Breast epithelium (tissue), 3 donors: ENCODE results near the gene RAB7A.

Source experiments
- CTCF ChIP-seq, 3 donors: fragments of 450-650 bp; IDR thresholded peaks; one replicate each; pipeline ENCODE4 v1.5.1; 2016 to 2017; ENCODE audit warnings: antibody characterized with exemption in 3 of 3, mild to moderate bottlenecking in 3 of 3, moderate library complexity in 3 of 3
- POLR2AphosphoS5 ChIP-seq, 3 donors: sonication (generic); formaldehyde crosslinking; IDR thresholded peaks; one replicate each; pipeline ENCODE4 v1.6.1; 2017; ENCODE audit warnings: antibody characterized with exemption in 3 of 3

DNA sequence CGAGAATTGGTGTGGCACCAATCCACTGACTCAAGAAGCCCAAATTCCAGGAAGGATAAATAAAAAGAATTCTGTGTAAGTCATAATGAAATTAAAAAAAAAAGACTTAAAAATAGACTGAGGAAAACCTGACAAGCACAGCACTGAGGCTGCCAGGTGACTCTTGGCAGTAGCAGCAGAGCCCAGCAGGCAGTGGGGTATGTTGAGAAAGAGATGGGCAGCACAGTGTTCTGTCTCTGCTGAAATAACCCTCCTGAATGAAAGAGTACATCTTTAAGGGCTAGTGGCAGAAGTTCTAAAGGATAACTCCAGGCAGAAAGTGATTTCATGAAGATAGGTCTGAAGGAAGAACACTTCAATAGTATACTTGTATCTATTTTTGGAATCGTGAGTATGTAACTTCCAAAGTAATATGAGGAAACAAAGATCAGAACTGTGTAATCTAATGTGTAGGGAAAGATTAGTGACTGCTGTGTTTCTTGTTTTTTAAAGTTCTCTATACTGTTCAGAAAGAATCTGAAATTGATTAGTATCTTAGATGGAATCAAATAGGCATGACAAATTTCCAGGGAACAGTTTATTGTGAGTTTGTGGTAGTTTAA, 75.9 kb downstream of the RAB7A start:
- TF ChIP-seq POLR2AphosphoS5 (IDR thresholded peaks at IDR 0.05) (no peak), CTCF (IDR thresholded peaks at IDR 0.05) (no peak)
